HCT116 (cell line): ENCODE results near the gene UBTD1.

Experiments used
- CTCF ChIP-seq, 3 experiments: fragments of 200-600 bp in 1 of 3; sonication (generic) in 1 of 3; IDR thresholded peaks in 2 of 3; conservative IDR thresholded peaks in 1 of 3; 2 replicates each; pipeline ENCODE4 v1.5.1; 2012 to 2017; ENCODE audit warnings: low read depth in 2 of 3, low read length in 2 of 3, antibody characterized with exemption in 1 of 3, borderline replicate concordance in 1 of 3, control low read depth in 1 of 3, mild to moderate bottlenecking in 1 of 3, mixed read lengths in 1 of 3, mixed run types in 1 of 3, moderate library complexity in 1 of 3; ENCODE audit not compliant: insufficient read depth in 1 of 3
- EGR1 ChIP-seq: IDR thresholded peaks from 2 replicates; pipeline ENCODE4 v1.6.1; 2012; ENCODE audit warnings: low read depth
- EZH2 ChIP-seq: fragments of 200-600 bp; sonication (generic); IDR thresholded peaks from 2 replicates; pipeline ENCODE4 v1.6.1; 2017; ENCODE audit warnings: antibody characterized with exemption, mixed run types
- EZH2phosphoT487 ChIP-seq: fragments of 200-600 bp; IDR thresholded peaks from 2 replicates; pipeline ENCODE4 v1.6.1; 2018; ENCODE audit warnings: antibody characterized with exemption, borderline replicate concordance
- POLR2A ChIP-seq: IDR thresholded peaks from 2 replicates; pipeline ENCODE4 v1.7.0; 2011; ENCODE audit warnings: borderline replicate concordance; ENCODE audit not compliant: insufficient read depth, insufficient read length; ENCODE audit errors: extremely low read depth
- POLR2AphosphoS5 ChIP-seq: IDR thresholded peaks from 2 replicates; pipeline ENCODE4 v1.6.1; 2011; ENCODE audit warnings: mild to moderate bottlenecking, low read depth, low read length, moderate library complexity
- YY1 ChIP-seq: IDR thresholded peaks from 2 replicates; pipeline ENCODE4 v1.6.1; 2011; ENCODE audit warnings: low read length, low read depth, moderate library complexity, mild to moderate bottlenecking; ENCODE audit not compliant: insufficient replicate concordance; ENCODE audit errors: extremely low read depth
- ZNF274 ChIP-seq: fragments of 200-500 bp; sonication (Bioruptor generic); IDR thresholded peaks from 2 replicates; pipeline ENCODE4 v1.6.1; 2014; ENCODE audit warnings: mild to moderate bottlenecking, low read depth, low read length, inconsistent platforms

- TF ChIP-seq CTCF (IDR thresholded peaks at IDR 0.05 in 2 of 3, conservative IDR thresholded peaks at IDR 0.05 in 1 of 3; ENCODE audit: borderline replicate concordance in 1 of 3, insufficient read depth in 1 of 3, low read depth in 2 of 3, low read length in 2 of 3) = no peak
- no peak for TF ChIP-seq EZH2phosphoT487
- no peak for TF ChIP-seq YY1
- no peak for TF ChIP-seq EZH2
- TF ChIP-seq POLR2AphosphoS5 = no peak
- TF ChIP-seq POLR2A = no peak
- no peak for TF ChIP-seq EGR1
- TF ChIP-seq ZNF274 = no peak
Measured at GRCh38 chr10:97618733-97619132, 120.0 kb downstream of the UBTD1 start.
